Peyer's patch (tissue), 4 donors: Measurements from ENCODE around the gene SORL1. TPM values are rescaled to one million over a fixed set of nuclear protein-coding genes. Genes with fewer than 3 reads are reported as not detected.

Experiments
- DNase-seq, 3 donors: peaks; one replicate each; pipeline ENCODE4 v3.0.0-alpha.2; 2017 to 2019
- H3K27ac ChIP-seq, 4 donors: fragments of 200-600 bp; sonication (generic); one replicate each; pipeline ENCODE4 v1.5.1; 2016 to 2019
- H3K27me3 ChIP-seq, 2 donors: fragments of 200-600 bp; sonication (generic); one replicate each; pipeline ENCODE4 v1.5.1; 2019
- H3K36me3 ChIP-seq, 3 donors: fragments of 200-600 bp; sonication (generic); one replicate each; pipeline ENCODE4 v1.5.1; 2016 to 2019
- H3K4me1 ChIP-seq, 4 donors: fragments of 200-600 bp; sonication (generic); one replicate each; pipeline ENCODE4 v1.5.1; 2016 to 2019
- H3K4me3 ChIP-seq, 4 donors: fragments of 200-600 bp; sonication (generic); 1 replicate in 3 of 4; 2 replicates in 1 of 4; pipeline ENCODE4 v1.5.1; 2016 to 2019; ENCODE audit warnings: mild to moderate bottlenecking in 1 of 4
- H3K9me3 ChIP-seq, 4 donors: fragments of 200-600 bp; sonication (generic); one replicate each; pipeline ENCODE4 v1.5.1; 2016 to 2019; ENCODE audit warnings: mild to moderate bottlenecking in 1 of 4
- POLR2A ChIP-seq, 2 donors: fragments of 450-650 bp; IDR thresholded peaks; one replicate each; pipeline ENCODE4 v1.5.1; 2017; ENCODE audit warnings: antibody characterized with exemption in 2 of 2, mild to moderate bottlenecking in 2 of 2, moderate library complexity in 2 of 2
- total RNA-seq, 4 donors: library from RNA; depleted of rRNA; stranded (reverse); fragments of >200 nt; gene quantifications; one replicate each; pipeline ENCODE4 v1.1.0, GENCODE V29; 2016
- TF ChIP-seq, protein P1 (sequence below), 6 experiments: fragments of 450-650 bp in 4 of 6; fragments of 200-600 bp in 2 of 6; sonication (generic) in 1 of 6; IDR thresholded peaks; one replicate each; pipeline ENCODE4 v1.5.1; 2017 to 2019; ENCODE audit warnings: antibody characterized with exemption in 6 of 6, mild to moderate bottlenecking in 3 of 6, moderate library complexity in 1 of 6

SORL1 gene
- total RNA-seq, 4 donors from 2014 or later: 52.0 to 282 (median 191) TPM

- no peak for DNase-seq
- Histone ChIP-seq H3K4me3 (no peak overlapping the region), H3K36me3 (peaks cover 0 to 28% (median 0%) of the 10 kb centered on the region in 3 donors), H3K4me1 (no peaks in the 10 kb centered on the region), H3K27ac (no peak overlapping the region), H3K27me3 (no peaks in the 10 kb centered on the region), H3K9me3 (no peaks in the 10 kb centered on the region)
- TF ChIP-seq, protein P1, sequence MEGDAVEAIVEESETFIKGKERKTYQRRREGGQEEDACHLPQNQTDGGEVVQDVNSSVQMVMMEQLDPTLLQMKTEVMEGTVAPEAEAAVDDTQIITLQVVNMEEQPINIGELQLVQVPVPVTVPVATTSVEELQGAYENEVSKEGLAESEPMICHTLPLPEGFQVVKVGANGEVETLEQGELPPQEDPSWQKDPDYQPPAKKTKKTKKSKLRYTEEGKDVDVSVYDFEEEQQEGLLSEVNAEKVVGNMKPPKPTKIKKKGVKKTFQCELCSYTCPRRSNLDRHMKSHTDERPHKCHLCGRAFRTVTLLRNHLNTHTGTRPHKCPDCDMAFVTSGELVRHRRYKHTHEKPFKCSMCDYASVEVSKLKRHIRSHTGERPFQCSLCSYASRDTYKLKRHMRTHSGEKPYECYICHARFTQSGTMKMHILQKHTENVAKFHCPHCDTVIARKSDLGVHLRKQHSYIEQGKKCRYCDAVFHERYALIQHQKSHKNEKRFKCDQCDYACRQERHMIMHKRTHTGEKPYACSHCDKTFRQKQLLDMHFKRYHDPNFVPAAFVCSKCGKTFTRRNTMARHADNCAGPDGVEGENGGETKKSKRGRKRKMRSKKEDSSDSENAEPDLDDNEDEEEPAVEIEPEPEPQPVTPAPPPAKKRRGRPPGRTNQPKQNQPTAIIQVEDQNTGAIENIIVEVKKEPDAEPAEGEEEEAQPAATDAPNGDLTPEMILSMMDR (IDR thresholded peaks at IDR 0.05): no peak
- no peak for TF ChIP-seq POLR2A (IDR thresholded peaks at IDR 0.05)
Measured at GRCh38 chr11:121512468-121513465, 60.7 kb downstream of the SORL1 start.

GRCh38 chr11:121513807-121514206, 61.7 kb downstream of the SORL1 start:
- DNase-seq: no peak
- no peaks in the 10 kb centered on the region for H3K27me3 ChIP-seq
- no peaks in the 10 kb centered on the region for H3K9me3 ChIP-seq
- TF ChIP-seq, protein P1 (IDR thresholded peaks at IDR 0.05): no peak
- no peak for TF ChIP-seq POLR2A (IDR thresholded peaks at IDR 0.05)
- no peak overlapping the region for H3K4me3 ChIP-seq
- peaks cover 0 to 28% (median 0%) of the 10 kb centered on the region in 3 donors for H3K36me3 ChIP-seq
- H3K27ac ChIP-seq: no peak overlapping the region
- H3K4me1 ChIP-seq: no peaks in the 10 kb centered on the region

DNA sequence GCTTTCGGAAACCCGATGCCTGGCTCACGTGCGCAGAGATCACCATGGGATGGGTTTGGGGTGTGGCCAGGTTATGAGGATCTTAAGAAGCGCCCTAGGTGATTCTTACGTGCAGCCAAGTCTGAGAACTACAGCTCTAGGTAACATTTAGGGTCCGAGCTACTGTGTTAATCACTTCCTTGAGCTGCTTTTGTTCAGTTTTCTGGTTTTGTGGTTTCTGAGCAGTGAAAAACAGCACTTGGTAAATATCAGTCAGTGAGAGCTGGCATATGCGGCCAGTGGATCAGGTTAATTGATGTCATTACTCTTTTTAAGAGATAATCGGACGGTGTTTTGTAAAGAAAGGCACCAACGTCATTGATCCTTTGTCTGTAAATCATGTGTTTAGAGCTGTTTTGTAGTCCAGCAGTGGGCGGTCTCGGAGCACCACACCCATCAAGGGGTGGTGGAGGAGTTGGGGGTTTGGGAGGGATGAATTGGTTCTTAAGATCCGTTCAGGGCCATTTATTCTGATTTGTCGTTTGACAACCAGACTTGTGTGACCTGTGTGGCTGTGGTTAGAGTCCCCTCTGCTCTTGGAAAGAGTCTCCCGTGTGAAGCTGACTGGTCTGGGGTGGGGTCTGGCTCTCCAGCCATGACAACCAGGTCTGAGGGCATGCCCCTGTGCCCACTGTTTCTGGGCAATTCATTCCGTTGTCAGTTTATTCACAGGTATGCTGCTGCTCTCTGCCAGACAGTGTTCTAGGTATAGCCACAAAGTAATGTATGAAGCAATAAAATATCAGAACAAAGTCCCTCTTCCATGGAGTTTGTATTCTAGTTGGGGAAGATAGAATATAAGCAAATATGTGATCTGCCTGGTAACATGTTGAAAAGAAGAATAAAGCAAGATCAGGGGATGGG, 62.6 kb downstream of the SORL1 start:
- Histone ChIP-seq H3K36me3 (peaks cover 0 to 31% (median 0%) of the 10 kb centered on the region in 3 donors), H3K27ac (no peak overlapping the region), H3K9me3 (no peaks in the 10 kb centered on the region), H3K27me3 (no peaks in the 10 kb centered on the region), H3K4me3 (no peak overlapping the region), H3K4me1 (no peaks in the 10 kb centered on the region)
- TF ChIP-seq, protein P1 (IDR thresholded peaks at IDR 0.05): no peak
- TF ChIP-seq POLR2A (IDR thresholded peaks at IDR 0.05): no peak
- no peak for DNase-seq

GRCh38 chr11:121515335-121515671, 63.2 kb downstream of the SORL1 start:
- no peak overlapping the region for H3K27ac ChIP-seq
- TF ChIP-seq POLR2A (IDR thresholded peaks at IDR 0.05): no peak
- no peaks in the 10 kb centered on the region for H3K4me1 ChIP-seq
- no peak overlapping the region for H3K4me3 ChIP-seq
- no peaks in the 10 kb centered on the region for H3K9me3 ChIP-seq
- DNase-seq: no peak
- no peaks in the 10 kb centered on the region for H3K27me3 ChIP-seq
- peaks cover 0 to 36% (median 0%) of the 10 kb centered on the region in 3 donors for H3K36me3 ChIP-seq

DNA sequence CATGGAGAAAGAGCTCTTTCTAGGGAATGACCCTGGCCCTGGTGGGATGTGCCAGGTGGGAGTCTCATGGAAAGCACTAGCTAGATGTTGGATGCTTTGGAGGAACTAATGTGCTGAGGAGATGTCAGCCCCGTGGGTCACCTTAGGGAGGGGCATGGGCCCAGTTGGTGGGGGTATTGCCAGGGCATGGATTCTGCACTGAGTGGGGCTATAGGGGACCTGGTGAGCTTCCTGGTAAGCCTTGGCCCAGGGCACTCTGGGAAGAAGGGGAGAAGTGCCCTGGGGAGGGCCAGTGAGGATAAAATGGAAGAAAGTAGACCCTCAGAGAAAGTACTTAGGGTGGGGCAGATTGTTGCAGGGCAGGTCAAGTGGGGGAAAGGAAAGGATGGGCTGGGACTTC, 65.9 kb downstream of the SORL1 start:
- H3K4me1 ChIP-seq: no peaks in the 10 kb centered on the region
- no peak for TF ChIP-seq POLR2A (IDR thresholded peaks at IDR 0.05)
- TF ChIP-seq, protein P1 (IDR thresholded peaks at IDR 0.05): no peak
- peaks cover 0 to 48% (median 0%) of the 10 kb centered on the region in 3 donors for H3K36me3 ChIP-seq
- no peak overlapping the region for H3K27ac ChIP-seq
- no peak overlapping the region for H3K4me3 ChIP-seq
- no peak for DNase-seq
- H3K27me3 ChIP-seq: no peaks in the 10 kb centered on the region
- H3K9me3 ChIP-seq: no peaks in the 10 kb centered on the region
